GM19467 (cell line): ENCODE data around the gene RAB20.

ENCODE experiments used
- ATAC-seq: cut with Tn5 transposase; IDR thresholded peaks from one replicate; pipeline ENCODE4 v1.9.1; 2021; ENCODE audit warnings: mild to moderate bottlenecking, moderate library complexity; ENCODE audit not compliant: unreplicated experiment

Gene RAB20

DNA sequence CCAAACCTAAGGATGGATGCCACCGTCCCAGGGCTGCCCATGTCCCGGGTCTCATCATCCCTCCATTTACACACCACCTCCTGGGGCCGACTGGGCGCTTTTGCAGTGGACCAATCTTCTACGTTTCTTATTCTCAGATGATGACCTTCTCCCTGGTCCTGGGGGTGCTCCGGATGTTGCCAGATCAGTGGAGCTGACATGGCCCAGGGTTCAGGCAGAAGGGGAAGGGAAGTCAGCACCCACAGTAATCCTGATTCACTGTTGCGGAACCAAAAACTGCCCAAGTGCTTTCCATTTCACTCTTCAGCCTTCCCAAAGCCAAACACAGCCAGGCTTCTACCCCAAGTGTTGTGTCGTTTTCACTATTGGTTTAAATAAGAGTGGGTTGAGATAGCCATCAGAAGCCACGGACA, 29.8 kb downstream of the RAB20 start:
- no peak for ATAC-seq

DNA sequence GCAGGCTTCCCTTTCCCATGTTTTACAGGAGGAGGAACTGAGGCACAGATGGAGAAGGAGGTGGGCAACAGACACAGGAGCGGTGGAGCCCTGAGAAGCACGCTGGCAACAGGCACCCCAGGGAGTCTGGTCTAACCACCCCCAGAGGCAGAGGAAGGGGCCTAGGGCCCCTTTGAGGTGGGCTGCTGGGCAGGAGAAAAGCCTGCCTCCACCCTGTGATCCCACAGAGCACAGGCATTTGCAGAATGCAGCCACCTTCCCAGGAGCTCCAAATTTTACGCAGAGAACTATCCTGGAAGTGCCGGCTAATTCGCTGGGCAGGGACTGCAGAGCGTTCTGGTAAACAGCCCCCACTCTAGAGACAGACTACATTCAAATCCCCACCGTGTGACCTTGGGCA, 30.4 kb downstream of the RAB20 start:
- ATAC-seq: no peak

DNA sequence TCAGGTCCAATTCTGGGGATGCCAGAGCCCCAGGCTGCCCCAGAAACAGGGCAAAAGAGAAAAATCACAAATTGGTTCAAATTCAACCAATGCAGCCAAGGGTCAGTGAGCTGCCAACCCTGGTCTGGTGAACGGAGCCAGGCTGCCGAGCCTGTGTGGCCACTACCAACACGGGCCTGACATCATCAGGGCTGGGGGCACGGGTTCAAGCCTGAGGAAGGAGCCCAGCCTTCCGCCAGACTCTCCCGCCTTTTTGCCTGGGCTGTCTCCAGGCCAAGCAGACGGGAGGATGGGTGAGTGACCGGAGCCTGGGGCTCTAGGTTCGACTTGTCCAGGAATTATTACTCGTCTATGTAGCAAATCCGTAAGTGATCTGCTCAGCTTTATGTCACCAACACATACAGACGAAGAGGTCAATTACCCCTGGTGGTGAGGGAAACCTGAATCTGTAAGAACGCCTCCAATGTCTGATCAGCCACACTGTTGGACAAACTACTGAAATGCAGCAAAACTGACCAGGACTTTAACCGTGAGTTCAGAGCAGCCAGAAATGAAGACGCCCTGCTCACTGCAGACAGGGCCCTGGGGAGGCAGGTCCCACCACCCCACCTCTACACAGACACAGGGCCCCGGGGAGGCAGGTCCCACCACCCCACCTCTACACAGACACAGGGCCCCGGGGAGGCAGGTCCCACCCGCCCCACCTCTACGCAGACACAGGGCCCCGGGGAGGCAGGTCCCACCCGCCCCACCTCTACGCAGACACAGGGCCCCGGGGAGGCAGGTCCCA, 31.8 kb downstream of the RAB20 start:
- no peak for ATAC-seq

GRCh38 chr13:110528911-110529310, 32.6 kb downstream of the RAB20 start:
- ATAC-seq: no peak

GRCh38 chr13:110528371-110528770, 33.2 kb downstream of the RAB20 start:
- no peak for ATAC-seq

DNA sequence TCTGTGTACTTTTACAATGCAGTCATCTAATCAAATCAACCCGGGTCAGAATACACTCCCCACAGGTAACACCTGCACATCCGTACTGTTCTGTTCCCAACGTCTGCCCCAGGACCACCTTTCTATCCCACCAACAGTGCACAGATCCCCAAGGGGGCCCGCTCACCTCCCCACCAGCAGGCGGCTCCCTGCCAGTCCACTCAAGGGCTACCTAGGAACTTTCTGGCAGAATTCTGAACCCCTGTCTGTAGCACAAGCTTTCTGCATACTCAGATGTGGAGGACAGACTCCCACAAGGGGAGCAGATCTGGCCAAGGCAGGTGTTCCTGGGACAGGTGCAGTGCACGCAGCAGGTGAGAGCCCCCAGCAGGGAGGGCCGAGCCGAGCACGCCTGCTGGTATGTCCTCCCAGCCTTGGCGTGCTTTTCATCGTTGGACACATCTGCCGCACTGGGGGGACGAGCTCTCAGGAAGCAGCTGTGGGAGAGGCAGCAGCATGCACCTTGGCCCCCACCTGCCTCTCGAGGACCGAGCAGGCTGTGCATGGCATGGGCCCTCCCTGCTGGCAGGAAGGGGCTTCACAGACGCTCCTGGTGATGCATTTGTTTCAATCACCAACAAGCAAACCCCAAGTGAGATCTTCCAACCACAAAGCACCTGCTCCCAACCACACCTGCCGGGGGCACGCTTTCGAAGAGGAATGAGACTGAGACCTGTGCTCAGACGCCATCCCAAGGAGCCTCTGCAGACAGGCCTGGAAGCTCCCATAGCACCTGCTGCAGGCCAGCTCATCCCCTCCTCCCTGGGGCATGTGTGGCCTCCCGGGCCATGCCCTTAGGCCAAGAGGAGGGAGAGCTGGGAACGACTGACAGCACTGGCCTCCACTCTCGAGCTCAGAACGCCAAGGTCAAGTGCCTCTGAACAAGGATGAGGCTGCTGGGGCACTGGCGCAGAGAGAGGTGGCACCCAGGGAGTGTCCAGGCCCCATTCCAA, 35.9 kb downstream of the RAB20 start:
- ATAC-seq: peak; percentile 90

DNA sequence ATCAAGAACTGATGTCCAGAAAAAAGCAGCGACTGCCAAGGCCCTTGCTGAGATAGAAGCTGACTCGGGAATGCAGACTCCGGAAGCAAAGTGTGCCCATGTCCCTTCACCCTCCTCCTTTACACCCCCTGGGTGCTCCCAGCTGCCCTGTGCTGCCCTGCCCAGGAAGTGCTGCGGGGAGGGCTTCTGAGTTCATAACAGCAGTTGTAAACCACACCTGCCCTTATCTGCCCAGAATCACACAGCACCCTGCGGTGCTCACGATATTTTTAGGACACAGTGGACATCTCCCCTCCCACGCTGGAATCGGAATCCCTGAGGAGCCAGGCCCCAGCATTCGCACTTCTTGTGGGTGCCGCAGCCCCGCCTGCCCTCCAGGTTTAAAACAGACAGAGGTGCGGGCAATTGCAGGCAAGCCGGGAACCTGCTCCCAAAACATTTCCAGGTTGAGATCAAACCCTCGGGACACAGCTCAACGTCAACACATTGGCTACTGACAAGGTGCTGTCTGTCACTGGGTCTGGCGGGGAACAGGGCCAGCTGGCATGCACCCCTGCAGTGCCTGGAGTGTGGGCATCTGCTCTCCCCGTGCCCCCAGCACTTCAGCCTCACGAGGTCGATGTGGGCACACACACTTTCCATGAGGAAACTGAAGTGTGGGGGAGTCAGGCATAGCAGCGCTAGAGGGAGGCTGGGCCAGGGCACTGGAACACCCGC, 36.8 kb downstream of the RAB20 start:
- ATAC-seq: no peak

DNA sequence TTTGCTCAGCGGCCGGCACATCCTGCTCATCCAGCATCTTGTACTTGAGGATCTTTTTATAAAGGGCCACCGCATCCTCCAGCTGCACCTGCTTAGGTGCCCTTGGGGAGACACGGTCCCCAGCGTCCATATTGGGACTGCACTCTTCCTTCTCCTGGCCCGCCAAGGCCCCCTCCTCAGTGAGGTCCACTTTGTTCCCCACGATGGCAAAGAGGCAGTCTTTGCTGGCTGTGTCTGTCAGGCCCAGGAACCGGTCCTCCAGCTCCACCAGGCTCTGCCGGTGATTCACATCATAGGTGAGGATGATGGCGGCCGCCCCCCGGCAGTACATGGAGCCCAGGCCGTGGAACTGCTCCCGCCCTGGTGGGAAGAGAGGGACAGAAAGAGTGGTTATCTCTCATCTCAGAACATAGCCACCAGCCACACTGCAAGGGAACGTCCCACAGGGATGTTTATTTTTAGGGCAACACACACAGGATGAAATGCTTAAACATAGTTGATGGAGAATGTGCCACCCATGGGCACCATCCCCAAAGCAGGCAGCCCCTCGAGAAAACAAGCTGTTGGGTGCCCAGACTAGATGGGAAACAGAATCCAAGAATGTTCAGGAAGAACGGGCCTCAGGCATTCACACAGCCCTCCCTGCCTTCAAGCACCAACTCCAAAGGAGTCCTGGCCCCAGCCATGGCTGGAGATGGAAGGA, 37.5 kb downstream of the RAB20 start:
- no peak for ATAC-seq

DNA sequence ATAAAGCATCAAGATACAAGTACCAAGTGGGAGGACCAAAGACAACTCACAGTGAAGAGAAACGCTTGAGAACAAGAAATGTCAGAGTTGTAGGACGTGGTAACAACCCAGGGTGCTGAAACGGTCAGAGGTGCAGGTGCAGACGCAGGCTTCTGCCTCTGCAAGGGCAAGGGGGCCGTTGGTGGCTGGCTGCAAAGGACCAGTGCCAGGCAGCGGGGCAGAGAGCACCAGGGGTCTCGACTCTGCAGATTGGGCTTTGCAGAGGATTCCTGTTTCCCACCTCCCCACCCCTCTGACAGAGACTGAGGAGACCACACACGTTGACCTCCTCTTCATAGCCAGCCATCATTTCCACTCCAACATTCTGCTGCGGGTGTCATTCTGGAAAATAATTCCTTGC, 38.3 kb downstream of the RAB20 start:
- no peak for ATAC-seq

DNA sequence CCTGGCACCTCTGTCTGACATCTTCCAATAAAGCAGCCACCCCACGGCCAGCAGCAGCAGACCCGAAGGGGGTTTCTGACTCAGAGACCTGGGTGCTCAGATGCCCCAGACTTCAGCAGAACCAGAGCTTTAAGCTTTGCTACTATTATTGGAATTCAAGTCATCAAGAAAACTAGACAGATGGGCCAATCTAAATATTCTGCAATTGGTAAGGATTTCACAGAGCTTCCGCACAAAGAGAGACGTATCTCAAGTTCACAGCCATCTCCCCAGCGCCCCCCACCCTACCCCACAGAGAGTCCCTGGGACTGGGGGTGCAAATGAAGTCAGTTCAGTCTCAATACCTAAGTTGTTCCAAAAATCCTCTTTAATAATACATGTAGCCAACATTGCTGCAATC, 38.8 kb downstream of the RAB20 start:
- ATAC-seq: no peak

DNA sequence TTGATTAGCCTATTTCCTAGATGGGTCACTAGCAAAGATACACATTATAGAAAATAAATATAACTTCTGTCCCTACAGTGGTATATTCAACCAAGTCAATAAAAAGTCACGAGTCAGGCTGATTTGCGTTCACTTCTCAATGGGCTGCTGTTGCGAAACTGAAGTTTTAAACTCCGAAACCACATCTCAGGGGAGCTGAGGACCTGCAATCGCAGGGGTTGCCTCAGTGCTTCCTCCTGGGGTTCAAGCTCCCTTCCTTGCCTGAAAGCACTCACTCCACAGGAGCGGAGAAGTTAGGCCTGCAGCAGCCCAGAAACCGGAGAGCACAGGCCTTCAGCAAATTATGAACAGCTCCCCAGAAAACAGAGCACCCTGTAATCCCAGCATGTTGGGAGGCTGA, 39.6 kb downstream of the RAB20 start:
- ATAC-seq: no peak

- ATAC-seq: no peak
Observed at GRCh38 chr13:110521296-110521680, 40.2 kb downstream of the RAB20 start.

GRCh38 chr13:110520431-110521295, 40.9 kb downstream of the RAB20 start:
- no peak for ATAC-seq

DNA sequence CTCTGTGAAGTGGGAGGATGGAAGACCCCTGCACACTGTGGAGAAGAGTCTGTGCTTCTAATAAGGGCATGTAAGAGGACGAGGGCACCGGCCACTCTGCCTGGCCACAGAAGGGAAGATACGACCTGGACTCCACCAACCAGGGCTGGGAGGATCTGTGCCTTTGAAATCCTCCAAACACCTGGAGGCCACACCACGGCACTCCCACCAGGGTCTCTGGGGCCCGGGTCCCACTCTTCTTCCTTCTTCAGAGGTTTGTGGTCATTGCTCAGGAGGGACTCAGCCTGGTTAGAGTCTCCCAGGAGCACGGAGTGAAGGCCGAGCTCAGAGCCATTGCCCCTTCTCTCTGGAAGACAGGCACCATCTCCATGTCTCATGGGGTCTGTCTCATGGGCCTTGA, 42.0 kb downstream of the RAB20 start:
- ATAC-seq: no peak

- ATAC-seq: no peak
Observed at GRCh38 chr13:110519046-110519445, 42.5 kb downstream of the RAB20 start.

- ATAC-seq: no peak
Observed at GRCh38 chr13:110518571-110518970, 43.0 kb downstream of the RAB20 start.

- ATAC-seq: no peak
Observed at GRCh38 chr13:110518226-110518525, 43.3 kb downstream of the RAB20 start.

- no peak for ATAC-seq
Observed at GRCh38 chr13:110517505-110518225, 43.9 kb downstream of the RAB20 start.

GRCh38 chr13:110516500-110516899, 45.0 kb downstream of the RAB20 start:
- no peak for ATAC-seq
